Superior temporal gyrus (tissue), 1 donor: ENCODE data around the gene ATP6V1G2.

Source experiments
- DNase-seq: peaks from one replicate; pipeline ENCODE4 v3.0.0-alpha.2; 2016; ENCODE audit errors: extremely low spot score

Gene ATP6V1G2

DNA sequence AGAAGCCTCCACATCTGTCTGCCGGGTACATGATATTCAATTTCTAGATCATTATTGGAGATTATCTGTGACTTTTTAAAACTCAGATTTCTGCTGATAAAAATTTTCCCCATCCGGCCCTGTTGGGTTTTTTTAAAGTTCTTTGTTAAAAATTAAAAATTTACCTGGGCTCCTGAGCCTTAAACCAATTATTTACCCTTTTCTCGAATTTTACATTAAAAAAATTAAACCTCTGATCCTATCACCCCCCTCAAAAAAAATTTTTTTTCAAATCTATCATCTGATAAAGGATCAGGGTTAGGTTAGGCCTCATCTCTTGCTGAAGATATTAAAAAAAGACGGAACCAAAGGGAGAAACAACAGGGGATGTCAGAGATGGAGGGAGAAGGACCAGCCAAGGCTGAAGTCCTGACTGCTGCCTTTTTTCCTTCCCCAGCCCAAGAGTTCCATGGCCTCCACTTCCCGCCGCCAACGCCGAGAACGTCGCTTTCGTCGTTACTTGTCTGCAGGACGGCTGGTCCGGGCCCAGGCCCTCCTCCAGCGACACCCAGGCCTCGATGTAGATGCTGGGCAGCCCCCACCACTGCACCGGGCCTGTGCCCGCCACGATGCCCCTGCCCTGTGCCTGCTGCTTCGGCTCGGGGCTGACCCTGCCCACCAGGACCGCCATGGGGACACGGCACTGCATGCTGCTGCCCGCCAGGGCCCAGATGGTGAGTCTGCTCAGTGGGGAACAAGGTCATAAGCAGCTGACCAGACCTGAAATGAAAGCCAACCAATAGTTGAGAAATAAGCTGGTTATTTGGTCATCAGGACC is 1.5 kb upstream of the ATP6V1G2 start:
- no peak for DNase-seq

DNA sequence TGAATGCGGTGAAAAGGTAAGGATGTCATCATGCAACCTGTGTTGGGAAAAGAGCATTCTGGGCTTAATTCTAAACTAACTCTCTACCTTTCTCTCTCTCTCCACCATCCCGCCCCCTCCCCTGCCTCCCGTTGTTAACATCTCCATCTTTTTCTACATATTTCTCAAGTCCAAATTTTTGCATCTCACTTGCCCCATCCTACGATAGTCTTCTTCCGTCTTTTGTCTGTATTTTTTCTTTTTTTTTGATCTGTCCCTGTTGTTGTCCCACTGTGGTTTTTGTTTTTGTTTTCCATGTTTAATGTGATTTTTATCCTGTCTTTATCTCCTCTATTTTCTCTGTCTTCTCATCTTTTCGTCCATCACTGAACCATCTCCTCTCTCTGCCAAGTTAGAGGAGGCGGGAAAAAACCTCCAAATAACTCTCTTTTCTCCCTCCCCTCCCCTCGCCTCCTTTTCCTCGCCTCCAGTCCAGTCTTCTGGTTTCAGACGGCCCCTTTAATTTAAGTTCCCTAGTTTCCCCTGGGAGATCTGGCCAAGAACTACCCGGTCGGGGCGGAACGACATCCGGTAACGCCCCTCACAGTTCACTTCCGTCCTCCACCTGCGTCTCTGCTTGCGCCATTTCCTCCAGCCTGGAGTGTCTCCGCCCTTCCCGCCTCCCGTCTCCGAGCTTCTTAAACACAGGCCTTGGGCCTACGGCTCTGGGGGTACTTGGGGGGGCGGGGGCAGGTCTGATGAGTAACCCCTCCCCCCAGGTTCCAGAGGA is 734 bp upstream of the ATP6V1G2 start, which contains the start of gene NFKBIL1:
Gene NFKBIL1 (plus strand): TSS at position 651 of the 769 bp plus-strand sequence. CDS start 87 bp downstream, at position 738.
- peak; percentile 98 for DNase-seq

DNA sequence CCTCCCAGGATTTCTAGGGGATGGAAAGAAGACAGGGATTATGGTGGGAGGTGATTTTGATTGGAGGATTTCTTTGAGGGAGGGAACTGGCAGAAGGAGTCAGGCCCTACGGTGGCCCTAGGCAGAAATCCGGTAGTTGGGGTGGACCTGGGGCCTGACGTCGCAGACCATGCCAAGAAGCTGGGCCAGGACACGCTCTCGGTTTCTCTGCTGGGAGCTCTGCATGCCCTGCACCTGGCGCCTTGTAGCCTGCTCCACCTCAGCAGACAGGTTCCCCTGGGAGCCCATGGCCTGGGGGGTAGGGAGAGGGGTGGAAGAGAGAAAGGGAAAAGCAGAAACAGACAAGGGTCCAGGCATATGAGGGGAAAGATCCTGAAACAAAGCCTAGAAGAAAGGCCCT is 1.1 kb downstream of the ATP6V1G2 start:
- no peak for DNase-seq

DNA sequence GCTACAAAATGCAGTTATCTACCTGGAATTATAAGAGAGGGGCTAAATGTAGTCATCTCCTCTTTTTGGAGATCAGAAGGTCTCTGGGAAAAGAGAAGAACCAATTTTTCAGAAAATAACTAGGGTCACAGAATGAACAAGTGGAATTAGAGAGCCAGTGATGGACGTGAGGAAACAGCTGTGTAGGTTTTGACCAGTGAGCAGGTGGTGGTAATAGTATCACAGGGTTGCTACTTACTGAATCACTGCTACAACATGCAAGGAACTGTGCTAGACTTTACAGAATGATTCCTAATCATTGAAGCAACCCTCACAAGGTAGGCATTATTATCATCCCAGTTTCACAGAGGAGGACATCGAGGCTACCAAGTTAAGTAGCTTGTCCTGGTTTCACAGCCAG is 1.7 kb downstream of the ATP6V1G2 start:
- DNase-seq = no peak

DNA sequence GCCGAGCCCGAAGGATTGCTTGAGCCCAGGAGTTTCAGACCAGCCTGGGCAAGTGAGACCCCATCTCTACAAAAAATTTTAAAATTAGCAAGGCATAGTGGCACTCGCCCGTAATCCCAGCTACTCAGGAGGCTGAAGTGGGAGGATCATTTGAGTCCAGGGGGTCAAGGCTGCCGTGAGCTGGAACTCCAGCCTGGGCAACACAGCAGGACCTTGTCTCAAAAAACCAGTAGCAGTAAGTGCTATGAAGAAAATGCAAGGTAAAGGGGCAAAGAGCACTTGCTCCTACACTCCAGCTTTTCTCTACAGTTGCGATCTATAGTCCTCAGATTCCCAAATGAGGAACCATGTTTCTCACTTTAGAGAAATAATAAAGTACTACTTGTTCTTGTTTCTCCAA is 2.8 kb downstream of the ATP6V1G2 start:
- no peak for DNase-seq

DNA sequence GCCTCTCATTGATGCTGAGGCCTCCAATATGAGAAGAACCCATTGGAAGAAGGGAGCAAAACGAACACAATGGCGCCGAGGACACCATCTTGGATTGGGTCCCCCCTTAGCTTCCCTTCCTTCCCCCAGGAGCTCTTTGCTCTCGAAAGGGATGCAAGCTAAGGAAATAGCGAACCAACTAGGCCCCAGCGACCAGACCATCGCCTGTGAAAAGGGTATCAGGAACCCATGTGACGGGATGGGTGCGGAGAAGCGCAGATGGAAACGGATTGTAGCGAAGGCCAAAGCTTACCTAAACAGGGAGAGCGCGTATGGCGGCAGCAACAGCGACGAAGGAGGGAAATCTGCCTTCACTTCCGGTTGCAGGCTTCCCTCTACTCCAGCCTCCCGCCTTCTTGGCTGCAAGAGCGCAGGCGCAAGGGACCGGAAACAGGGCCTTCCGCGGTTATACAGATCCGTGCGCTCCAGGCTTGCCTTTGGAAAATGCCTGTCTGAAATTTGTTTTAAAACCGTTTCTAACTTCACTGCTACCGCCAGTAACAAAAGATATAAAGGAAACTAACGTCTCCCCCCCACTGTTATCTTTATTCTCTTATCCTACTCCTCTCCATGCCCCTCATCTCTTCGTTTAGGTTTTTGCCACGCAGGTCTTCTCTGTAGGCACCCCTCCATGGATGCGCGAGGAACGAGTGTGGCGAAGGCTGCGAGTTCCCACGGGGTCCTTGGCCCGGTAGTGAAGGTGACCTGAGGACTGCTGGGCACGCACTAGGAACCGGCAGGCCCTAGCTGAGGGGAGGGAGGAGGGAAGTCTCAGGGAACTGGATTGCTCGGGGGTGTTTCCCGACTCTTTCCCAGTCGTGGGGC is 4.5 kb downstream of the ATP6V1G2 start, which contains the start of gene DDX39B:
Gene DDX39B (minus strand): TSS at position 346 of the 864 bp plus-strand sequence. CDS start 1,471 bp downstream, outside the sequence.
- peak; percentile 99 for DNase-seq

DNA sequence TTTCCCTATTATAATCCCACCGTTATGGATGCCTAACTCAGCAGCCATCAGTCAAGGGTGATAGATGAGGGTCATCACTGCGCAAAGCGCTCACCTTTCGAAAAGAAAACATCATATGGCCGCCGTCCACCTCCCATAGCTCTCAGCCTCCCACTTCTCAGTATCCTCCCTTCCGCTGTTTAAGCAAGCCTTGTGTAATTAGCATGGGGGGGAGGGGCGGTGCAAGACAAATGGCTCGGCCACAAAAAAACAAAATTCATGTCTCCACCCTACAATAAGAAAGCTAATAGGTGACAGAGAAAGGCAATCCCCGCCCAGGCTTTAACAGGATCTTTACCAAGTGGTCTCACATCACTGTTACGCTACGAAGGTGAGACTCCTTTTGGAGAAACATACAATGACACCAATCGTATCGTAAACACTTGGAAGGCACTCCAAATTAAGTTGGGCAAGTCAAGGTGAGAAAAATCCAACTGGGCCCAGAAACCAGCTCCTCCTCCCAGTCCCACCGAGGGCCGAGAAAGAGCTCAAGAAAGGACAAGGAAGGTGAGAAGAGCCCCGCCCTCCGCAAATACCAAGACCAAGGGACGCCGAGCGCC is 5.2 kb downstream of the ATP6V1G2 start:
- no peak for DNase-seq

DNA sequence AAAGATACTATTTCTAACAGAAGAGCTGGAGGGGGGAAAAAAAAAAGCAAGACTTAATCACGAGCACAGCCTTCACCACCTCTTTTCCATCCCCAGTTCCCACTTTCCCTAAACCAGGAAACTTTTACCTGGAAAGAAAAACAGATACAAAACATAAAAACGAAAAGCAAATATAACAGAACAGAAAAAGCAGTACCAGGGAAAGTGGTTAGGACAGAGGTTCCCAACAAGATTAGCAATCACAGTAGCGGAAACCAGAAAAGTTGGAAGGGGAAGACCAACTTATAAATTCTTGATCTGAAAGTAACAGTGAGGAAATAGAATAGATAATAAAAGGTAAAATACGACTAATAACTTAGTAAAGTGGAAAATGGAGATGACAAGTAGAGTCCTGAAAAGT is 5.8 kb downstream of the ATP6V1G2 start:
- DNase-seq = no peak

DNA sequence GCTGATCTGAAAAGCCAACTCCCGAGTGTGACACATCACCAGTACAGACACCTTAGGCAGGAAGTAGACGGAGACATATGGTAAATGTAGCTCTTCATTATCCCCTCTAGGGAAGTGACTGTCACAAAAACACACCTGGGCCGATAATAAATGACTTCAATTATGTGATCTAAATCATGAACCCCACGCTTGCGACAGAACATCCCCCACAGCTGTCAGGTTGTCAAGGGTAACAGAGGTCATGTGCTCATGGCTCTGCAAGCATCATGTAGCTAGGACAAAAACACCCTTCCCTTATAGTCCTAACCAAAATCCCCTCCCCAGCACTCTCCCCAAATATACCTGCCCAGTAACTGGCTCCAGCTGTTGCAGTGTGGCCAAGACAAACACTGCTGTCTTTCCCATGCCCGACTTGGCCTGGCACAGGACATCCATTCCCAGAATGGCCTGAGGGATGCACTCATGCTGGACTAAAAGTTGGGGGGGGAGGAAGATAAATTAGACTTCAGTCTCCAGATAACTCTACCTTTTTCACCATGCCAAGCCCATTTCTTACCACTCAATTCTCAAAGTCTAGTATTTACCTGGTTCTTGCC is 7.5 kb downstream of the ATP6V1G2 start:
- DNase-seq = no peak

DNA sequence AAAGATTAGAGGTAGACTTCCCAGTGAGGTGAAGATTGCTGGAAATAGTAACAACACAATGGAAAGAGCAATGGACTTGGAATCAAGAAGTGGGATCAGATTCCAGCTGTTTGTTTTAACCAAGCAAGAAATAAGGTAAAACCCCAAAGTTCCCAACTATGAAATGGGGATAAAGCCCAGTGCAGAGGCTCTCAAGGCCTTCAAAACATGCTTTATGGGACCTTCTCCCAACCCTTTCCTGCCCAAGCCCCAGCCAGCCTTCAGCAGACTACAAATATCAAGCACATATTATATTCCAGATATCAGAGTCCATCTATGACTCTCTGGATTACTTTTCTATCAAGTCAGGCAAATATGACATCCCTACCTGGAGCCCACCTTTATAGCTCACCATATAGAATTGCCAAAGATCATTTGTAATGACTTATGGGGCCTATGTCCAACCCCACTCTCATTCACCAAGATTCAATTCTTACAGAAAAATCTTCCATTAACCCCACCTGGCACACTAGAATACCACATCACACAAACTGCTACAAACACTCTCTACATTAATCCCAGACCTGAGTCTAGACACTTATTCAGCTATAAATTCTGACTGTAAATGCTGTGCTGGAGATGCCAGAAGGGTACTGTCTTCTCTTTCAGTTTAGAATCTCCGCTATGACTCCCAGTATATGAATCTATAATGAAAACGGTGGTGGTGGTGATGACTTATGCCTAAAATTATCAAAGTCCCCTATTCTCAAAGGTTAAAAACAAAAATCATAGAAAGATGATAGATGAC is 10.7 kb downstream of the ATP6V1G2 start:
- no peak for DNase-seq

DNA sequence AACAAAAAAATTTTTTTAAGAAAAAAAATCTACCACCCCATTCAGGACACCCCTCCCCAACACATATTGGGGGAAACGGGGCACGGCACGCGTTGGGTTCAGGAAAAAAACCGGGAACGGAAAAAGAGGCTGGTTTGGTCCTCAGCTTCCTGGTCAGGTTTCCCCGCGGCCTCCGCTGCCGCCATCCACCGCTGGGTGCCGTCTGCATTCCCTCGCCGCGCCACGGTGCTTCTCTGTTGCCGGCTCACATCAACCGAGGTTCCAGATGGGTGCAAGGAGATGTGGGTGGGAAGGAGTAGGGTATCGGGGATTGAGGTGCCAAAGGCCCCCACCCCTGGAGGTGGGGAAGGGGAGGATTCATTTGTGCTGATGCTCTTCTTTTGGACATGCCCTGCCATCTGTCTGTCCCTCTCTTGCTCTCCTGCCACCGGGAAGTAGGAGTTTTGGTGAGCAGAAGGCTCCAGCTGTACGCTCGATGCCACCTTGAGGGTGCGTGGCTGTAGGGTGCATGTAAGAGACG is 11.8 kb downstream of the ATP6V1G2 start:
- no peak for DNase-seq

DNA sequence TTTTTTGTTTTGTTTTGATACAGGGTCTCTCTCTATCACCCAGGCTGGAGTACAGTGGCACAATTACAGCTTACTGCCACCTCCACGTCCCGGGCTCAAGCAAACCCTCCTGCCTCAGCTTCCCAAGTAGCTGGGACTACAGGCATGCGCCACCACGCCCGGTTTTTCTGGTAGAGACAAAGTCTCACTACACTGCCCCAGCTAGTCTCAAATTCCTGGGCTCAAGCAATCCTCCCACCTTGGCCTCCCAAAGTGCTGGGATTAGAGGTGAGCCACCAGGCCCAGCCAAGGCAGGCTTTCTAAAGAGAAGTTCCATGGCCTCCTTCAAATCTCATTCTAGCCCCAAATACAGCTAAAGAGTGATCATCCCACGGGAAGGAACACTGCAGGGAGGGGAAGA is 12.4 kb downstream of the ATP6V1G2 start:
- no peak for DNase-seq

DNA sequence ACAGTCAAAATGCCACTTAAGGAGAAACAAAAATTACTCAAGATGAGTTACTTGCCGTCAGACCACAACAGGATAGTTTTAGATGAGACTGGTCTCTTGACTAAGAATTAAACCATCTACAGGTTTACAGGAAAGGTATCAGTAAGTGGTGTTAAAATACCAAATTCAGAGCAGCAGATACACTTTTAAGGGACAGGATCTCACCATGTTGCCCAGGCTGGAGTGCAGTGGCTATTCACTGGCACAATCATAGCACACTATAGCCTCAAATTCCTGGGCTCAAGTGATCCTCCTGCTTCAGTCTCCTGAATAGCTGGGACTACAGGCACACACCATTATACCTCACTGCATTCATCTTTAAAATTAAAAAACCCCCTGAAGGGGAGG is 13.0 kb downstream of the ATP6V1G2 start:
- no peak for DNase-seq

DNA sequence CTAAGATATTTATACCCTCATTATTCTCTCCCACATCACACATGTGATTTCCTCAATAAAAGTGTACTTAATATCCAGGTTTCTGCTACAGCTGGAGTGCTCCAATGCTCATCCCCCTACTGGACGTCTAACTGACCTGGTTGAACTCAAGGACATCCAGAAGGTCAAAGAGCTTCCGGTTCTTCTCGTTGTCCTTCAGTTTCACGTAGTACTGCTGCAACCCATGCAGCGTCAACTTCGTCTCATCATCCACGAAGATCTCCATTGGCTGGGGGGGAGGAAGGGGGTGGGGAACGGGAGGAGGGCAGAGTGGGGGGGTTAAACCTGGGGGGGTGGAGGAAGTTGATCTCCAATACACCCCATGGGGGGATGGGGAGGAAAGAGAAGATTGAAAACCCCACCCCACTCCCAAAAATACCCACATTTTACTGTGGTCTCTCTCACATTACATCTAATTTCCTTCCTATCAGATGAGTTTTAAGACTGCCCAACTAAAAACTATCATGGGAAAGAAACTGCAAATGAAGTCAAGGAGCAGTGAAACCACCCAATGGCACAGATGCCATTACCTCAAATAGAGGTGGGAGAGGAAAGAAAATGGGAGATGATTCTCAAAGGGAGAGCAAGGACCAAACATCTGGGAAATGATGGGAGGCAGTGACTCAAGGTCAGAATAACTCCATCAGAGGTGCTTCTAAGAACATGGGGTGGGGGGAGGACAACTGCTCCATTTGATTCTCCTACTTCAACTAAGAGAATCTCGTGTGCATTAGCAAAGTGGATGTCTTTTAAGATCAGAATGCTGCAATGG is 13.6 kb downstream of the ATP6V1G2 start:
- no peak for DNase-seq

DNA sequence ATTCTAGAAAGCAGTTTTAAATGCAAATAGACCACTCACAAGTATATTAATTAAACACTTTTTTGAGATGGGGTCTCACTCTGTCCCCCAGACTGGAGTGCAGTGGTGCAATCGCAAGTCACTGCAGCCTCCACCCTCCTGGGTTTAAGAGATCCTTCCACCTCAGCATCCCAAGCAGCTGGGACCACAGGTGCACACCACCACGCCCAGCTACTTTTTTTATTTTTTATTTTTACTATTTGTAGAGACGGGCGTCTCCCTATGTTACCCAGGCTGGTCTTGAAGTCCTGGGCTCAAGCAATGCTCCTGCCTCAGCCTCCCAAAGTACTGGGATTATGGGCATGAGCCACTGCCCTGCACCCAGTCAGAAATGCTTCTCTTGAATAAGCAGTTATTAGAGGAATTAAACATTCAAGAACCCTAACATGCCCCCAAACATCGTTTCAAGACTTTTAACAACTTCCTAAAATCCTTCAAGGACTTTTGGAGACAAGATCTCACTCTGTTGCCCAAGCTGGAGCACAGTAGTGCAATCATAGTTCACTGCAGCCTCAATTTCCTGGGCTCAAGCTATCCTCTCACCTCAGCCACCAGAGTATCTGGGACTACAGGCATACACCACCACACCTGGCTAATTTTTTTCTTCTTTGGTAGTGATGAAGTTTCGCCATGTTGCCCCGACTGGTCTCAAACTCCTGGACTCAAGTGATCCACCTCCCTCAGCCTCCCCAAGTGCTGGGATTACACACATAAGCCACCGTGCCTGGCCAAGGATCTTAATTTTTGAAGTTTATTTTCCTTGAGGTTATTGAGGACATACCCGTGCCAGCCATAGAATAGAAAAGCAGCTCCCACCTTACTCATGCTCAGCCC is 14.4 kb downstream of the ATP6V1G2 start:
- no peak for DNase-seq

DNA sequence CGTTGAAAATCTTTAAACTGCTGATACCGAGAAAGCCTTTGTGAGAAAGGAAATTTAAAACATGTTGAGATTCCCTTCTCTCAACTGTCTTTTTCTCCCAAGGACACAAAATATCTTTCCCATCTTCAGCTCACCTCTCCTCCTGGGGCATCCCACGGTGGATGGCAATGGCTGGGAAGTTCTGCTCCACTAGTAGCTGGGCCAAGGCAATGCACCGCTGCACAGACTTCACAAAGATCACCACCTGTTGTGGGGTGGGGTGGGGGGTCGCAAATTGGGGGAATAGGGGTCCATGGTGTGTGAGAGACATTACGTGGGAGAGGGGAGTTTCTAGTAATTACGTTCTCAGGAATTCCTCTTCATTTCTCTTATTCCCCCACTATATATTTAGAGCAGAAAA is 15.2 kb downstream of the ATP6V1G2 start:
- DNase-seq = no peak

DNA sequence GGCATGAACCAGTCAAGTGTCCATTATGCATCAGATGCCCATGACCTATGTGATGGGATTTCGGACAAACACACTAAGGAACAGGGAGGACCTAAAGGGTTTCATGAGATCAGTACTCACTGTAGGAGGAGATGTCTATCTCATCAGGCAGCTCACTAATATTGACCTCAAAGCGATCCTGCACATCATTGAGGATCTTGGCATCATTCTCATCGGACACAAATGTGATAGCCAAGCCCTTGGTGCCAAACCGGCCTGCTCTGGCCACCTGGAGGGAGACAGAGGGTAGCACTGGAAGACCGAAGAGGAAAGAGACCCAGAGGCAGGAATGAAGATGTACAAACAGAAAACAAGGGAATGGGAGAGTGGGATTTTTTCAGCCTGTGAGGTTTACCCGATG is 15.7 kb downstream of the ATP6V1G2 start:
- DNase-seq = no peak
